ENCODE measurements around the gene PTPN1.

- TF ChIP-seq GATA2 (IDR thresholded peaks at IDR 0.05; ENCODE audit: low read depth, low read length): no peak
- no peak for TF ChIP-seq GATA3 (IDR thresholded peaks at IDR 0.05; ENCODE audit: low read depth, low read length)
Observed at GRCh38 chr20:50487397-50487796, 22.8 kb upstream of the PTPN1 start.
